ENCODE data around the gene AARS2.

DNA sequence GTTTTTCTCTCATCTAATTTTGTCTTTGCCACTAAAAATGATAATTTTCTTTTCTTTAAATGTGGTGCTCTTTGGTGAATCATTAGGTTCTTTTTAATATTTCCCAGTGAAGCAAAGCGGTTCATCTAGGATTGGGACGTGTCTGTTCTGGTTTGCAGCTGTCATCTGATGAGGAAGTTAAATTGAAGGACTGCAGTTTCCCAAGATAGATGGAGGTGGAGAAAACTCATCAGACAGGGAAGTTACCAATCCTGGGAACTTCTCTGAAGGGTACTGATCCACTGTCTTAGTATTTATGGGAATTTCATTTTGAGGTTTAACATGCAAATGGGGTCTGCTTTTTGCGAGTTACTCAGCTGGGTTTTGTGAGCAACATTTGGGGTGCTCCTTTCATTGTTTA is 2.4 kb upstream of the AARS2 start:
- TF ChIP-seq, protein P1, sequence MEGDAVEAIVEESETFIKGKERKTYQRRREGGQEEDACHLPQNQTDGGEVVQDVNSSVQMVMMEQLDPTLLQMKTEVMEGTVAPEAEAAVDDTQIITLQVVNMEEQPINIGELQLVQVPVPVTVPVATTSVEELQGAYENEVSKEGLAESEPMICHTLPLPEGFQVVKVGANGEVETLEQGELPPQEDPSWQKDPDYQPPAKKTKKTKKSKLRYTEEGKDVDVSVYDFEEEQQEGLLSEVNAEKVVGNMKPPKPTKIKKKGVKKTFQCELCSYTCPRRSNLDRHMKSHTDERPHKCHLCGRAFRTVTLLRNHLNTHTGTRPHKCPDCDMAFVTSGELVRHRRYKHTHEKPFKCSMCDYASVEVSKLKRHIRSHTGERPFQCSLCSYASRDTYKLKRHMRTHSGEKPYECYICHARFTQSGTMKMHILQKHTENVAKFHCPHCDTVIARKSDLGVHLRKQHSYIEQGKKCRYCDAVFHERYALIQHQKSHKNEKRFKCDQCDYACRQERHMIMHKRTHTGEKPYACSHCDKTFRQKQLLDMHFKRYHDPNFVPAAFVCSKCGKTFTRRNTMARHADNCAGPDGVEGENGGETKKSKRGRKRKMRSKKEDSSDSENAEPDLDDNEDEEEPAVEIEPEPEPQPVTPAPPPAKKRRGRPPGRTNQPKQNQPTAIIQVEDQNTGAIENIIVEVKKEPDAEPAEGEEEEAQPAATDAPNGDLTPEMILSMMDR (IDR thresholded peaks at IDR 0.05) = no peak
- TF ChIP-seq POLR2A (IDR thresholded peaks at IDR 0.05) = no peak

Data from gastroesophageal sphincter (tissue), 3 donors.